Mesothelial cell of epicardium (in vitro differentiated cells): ENCODE results near the gene ZNF274. TPM values are rescaled to one million over a fixed set of nuclear protein-coding genes. Genes with fewer than 3 reads are reported as not detected.

Experiments
- DNase-seq, 2 experiments: peaks; one replicate each; pipeline ENCODE4 v3.0.0; 2021; ENCODE audit warnings: low spot score in 2 of 2; ENCODE audit not compliant: unreplicated experiment in 2 of 2
- H3K27ac Mint-ChIP-seq: 2 replicates; pipeline ENCODE4 v1.8.0; 2021; ENCODE audit warnings: mixed read lengths
- H3K27me3 Mint-ChIP-seq: 2 replicates; pipeline ENCODE4 v1.8.0; 2021; ENCODE audit warnings: low read depth, mixed read lengths
- H3K36me3 Mint-ChIP-seq: 2 replicates; pipeline ENCODE4 v1.8.0; 2021; ENCODE audit warnings: mixed read lengths
- H3K4me1 Mint-ChIP-seq: 2 replicates; pipeline ENCODE4 v1.8.0; 2021; ENCODE audit warnings: mixed read lengths
- H3K4me3 Mint-ChIP-seq: 2 replicates; pipeline ENCODE4 v1.8.0; 2021; ENCODE audit warnings: mild to moderate bottlenecking, moderate library complexity, mixed read lengths
- H3K9me3 Mint-ChIP-seq: 2 replicates; pipeline ENCODE4 v1.8.0; 2021; ENCODE audit warnings: mixed read lengths
- CTCF ChIP-seq: fragments of 200-600 bp; sonication (generic); IDR thresholded peaks from one replicate; pipeline ENCODE4 v1.5.0; 2021; ENCODE audit warnings: antibody characterized with exemption; ENCODE audit not compliant: unreplicated experiment
- total RNA-seq: library from RNA; stranded (reverse); gene quantifications from 3 replicates; pipeline ENCODE4 v1.2.1, GENCODE V29; 2021

ZNF274 gene
- total RNA-seq, 1 donor from 2014 or later, result 27.9 TPM

- peaks cover 89% of the 10 kb centered on the region for H3K36me3 Mint-ChIP-seq
- H3K27ac Mint-ChIP-seq, result no peak overlapping the region
- H3K9me3 Mint-ChIP-seq, result peaks cover 72% of the 10 kb centered on the region
- H3K4me3 Mint-ChIP-seq, result no peak overlapping the region
- no peaks in the 10 kb centered on the region for H3K4me1 Mint-ChIP-seq
- DNase-seq, result no peak
- no peaks in the 10 kb centered on the region for H3K27me3 Mint-ChIP-seq
- no peak for TF ChIP-seq CTCF
These were observed 21.1 kb downstream of the ZNF274 start for GRCh38 chr19:58203814-58204475.

- no peak overlapping the region for H3K4me3 Mint-ChIP-seq
These were observed 21.7 kb downstream of the ZNF274 start for GRCh38 chr19:58204566-58204965.

GRCh38 chr19:58209577-58209976 lies 26.7 kb downstream of the ZNF274 start:
- H3K27ac Mint-ChIP-seq, result no peak overlapping the region
- H3K27me3 Mint-ChIP-seq, result no peaks in the 10 kb centered on the region
- H3K36me3 Mint-ChIP-seq, result peaks cover 97% of the 10 kb centered on the region
- peaks cover 91% of the 10 kb centered on the region for H3K9me3 Mint-ChIP-seq
- no peak for TF ChIP-seq CTCF
- no peak overlapping the region for H3K4me3 Mint-ChIP-seq
- H3K4me1 Mint-ChIP-seq, result no peaks in the 10 kb centered on the region
- DNase-seq, result no peak

More at GRCh38 chr19:58204566-58204965, 21.7 kb downstream of the ZNF274 start:
- Mint-ChIP-seq H3K9me3 (peaks cover 77% of the 10 kb centered on the region), H3K36me3 (peaks cover 92% of the 10 kb centered on the region), H3K27me3 (no peaks in the 10 kb centered on the region), H3K27ac (no peak overlapping the region), H3K4me1 (no peaks in the 10 kb centered on the region)
- no peak for TF ChIP-seq CTCF
- DNase-seq, result no peak

- Mint-ChIP-seq H3K27ac (no peak overlapping the region), H3K4me3 (no peak overlapping the region), H3K4me1 (no peaks in the 10 kb centered on the region), H3K36me3 (peaks cover 85% of the 10 kb centered on the region), H3K27me3 (no peaks in the 10 kb centered on the region), H3K9me3 (peaks cover 82% of the 10 kb centered on the region)
- DNase-seq, result no peak
- TF ChIP-seq CTCF, result no peak
These were observed 29.6 kb downstream of the ZNF274 start for GRCh38 chr19:58212336-58213074.

- H3K27ac Mint-ChIP-seq, result no peak overlapping the region
- H3K4me1 Mint-ChIP-seq, result no peaks in the 10 kb centered on the region
- no peak for TF ChIP-seq CTCF
- peaks cover 82% of the 10 kb centered on the region for H3K9me3 Mint-ChIP-seq
- H3K27me3 Mint-ChIP-seq, result no peaks in the 10 kb centered on the region
- H3K4me3 Mint-ChIP-seq, result no peak overlapping the region
- peaks cover 85% of the 10 kb centered on the region for H3K36me3 Mint-ChIP-seq
- DNase-seq, result no peak
These were observed 30.2 kb downstream of the ZNF274 start for GRCh38 chr19:58213075-58213369.
